H1 (cell line): ENCODE results near the gene RCHY1.

Experiments used
- CBX8 ChIP-seq: fragments of 300-800, 300-1000 bp; sonication (generic); IDR thresholded peaks from 2 replicates; pipeline ENCODE4 v1.7.1; 2016; ENCODE audit warnings: low read depth, low read length, borderline replicate concordance
- EGR1 ChIP-seq: IDR thresholded peaks from 2 replicates; pipeline ENCODE4 v1.6.1; 2011; ENCODE audit warnings: low read depth, low read length, borderline replicate concordance
- EP300 ChIP-seq, 2 experiments: IDR thresholded peaks; 1 replicate in 1 of 2; 2 replicates in 1 of 2; pipeline ENCODE4 v1.6.1; 2011 to 2012; ENCODE audit warnings: low read depth in 2 of 2, low read length in 2 of 2, mild to moderate bottlenecking in 2 of 2, borderline replicate concordance in 1 of 2, inconsistent platforms in 1 of 2, moderate library complexity in 1 of 2
- EZH2 ChIP-seq: fragments of 200-600 bp; sonication (generic); IDR thresholded peaks from 2 replicates; pipeline ENCODE4 v1.7.1; 2012; ENCODE audit warnings: low read depth, mild to moderate bottlenecking, moderate library complexity, low read length, inconsistent platforms; ENCODE audit not compliant: severe bottlenecking
- FOSL1 ChIP-seq: IDR thresholded peaks from 2 replicates; pipeline ENCODE4 v1.6.1; 2011; ENCODE audit warnings: mild to moderate bottlenecking, low read depth, low read length, moderate library complexity; ENCODE audit not compliant: insufficient read depth
- HDAC6 ChIP-seq: IDR thresholded peaks from one replicate; pipeline ENCODE4 v1.7.1; 2012; ENCODE audit warnings: low read depth, mild to moderate bottlenecking, inconsistent platforms, low read length, moderate library complexity
- POLR2A ChIP-seq, 2 experiments: IDR thresholded peaks; 1 replicate in 1 of 2; 2 replicates in 1 of 2; pipeline ENCODE4 v1.6.1; 2011; ENCODE audit warnings: low read depth in 2 of 2, low read length in 2 of 2, mild to moderate bottlenecking in 2 of 2; ENCODE audit errors: control extremely low read depth in 1 of 2
- POLR2AphosphoS5 ChIP-seq: IDR thresholded peaks from 2 replicates; pipeline ENCODE4 v1.6.1; 2011; ENCODE audit warnings: low read depth, low read length
- RAD21 ChIP-seq, 2 experiments: IDR thresholded peaks in 1 of 2; conservative IDR thresholded peaks in 1 of 2; 2 replicates each; pipeline ENCODE4 v1.6.1; 2011; ENCODE audit warnings: low read depth in 2 of 2, low read length in 2 of 2, improper control_type of control experiment in 1 of 2, inconsistent platforms in 1 of 2, mild to moderate bottlenecking in 1 of 2, moderate library complexity in 1 of 2
- TAF1 ChIP-seq: IDR thresholded peaks from 2 replicates; pipeline ENCODE4 v1.6.1; 2011; ENCODE audit warnings: mild to moderate bottlenecking, low read depth, low read length
- TCF12 ChIP-seq: IDR thresholded peaks from 2 replicates; pipeline ENCODE4 v1.6.1; 2011; ENCODE audit warnings: low read depth, mild to moderate bottlenecking, low read length
- YY1 ChIP-seq: IDR thresholded peaks from 2 replicates; pipeline ENCODE4 v1.6.1; 2011; ENCODE audit warnings: low read depth, mild to moderate bottlenecking, low read length
- ZNF274 ChIP-seq: IDR thresholded peaks from 2 replicates; pipeline ENCODE4 v1.7.0; 2012; ENCODE audit warnings: low read length, borderline replicate concordance; ENCODE audit errors: extremely low read depth
- TF ChIP-seq, protein P1 (sequence below), 3 experiments: IDR thresholded peaks; 1 replicate in 2 of 3; 2 replicates in 1 of 3; pipeline versions ENCODE4 v1.5.1 to v1.6.1; 2011; ENCODE audit warnings: low read length in 3 of 3, mild to moderate bottlenecking in 3 of 3, inconsistent platforms in 2 of 3, low read depth in 1 of 3, moderate library complexity in 1 of 3; ENCODE audit not compliant: insufficient read depth in 1 of 3; ENCODE audit errors: control extremely low read depth in 1 of 3

GRCh38 chr4:75512386-75513211, 1.6 kb downstream of the RCHY1 start:
- TF ChIP-seq, protein P1, sequence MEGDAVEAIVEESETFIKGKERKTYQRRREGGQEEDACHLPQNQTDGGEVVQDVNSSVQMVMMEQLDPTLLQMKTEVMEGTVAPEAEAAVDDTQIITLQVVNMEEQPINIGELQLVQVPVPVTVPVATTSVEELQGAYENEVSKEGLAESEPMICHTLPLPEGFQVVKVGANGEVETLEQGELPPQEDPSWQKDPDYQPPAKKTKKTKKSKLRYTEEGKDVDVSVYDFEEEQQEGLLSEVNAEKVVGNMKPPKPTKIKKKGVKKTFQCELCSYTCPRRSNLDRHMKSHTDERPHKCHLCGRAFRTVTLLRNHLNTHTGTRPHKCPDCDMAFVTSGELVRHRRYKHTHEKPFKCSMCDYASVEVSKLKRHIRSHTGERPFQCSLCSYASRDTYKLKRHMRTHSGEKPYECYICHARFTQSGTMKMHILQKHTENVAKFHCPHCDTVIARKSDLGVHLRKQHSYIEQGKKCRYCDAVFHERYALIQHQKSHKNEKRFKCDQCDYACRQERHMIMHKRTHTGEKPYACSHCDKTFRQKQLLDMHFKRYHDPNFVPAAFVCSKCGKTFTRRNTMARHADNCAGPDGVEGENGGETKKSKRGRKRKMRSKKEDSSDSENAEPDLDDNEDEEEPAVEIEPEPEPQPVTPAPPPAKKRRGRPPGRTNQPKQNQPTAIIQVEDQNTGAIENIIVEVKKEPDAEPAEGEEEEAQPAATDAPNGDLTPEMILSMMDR (IDR thresholded peaks at IDR 0.05; ENCODE audit: control extremely low read depth in 1 of 3, insufficient read depth in 1 of 3, low read depth in 1 of 3, low read length in 3 of 3), result no peak
- TF ChIP-seq HDAC6, result no peak
- no peak for TF ChIP-seq POLR2A (IDR thresholded peaks at IDR 0.05; ENCODE audit: control extremely low read depth in 1 of 2, low read depth in 2 of 2, low read length in 2 of 2)
- no peak for TF ChIP-seq YY1
- no peak for TF ChIP-seq EP300 (IDR thresholded peaks at IDR 0.05; ENCODE audit: borderline replicate concordance in 1 of 2, low read depth in 2 of 2, low read length in 2 of 2)
- no peak for TF ChIP-seq TCF12
- no peak for TF ChIP-seq EZH2
- TF ChIP-seq RAD21 (IDR thresholded peaks at IDR 0.05 in 1 of 2, conservative IDR thresholded peaks at IDR 0.05 in 1 of 2; ENCODE audit: low read depth in 2 of 2, low read length in 2 of 2), result no peak
- no peak for TF ChIP-seq TAF1
- no peak for TF ChIP-seq FOSL1
- TF ChIP-seq EGR1, result no peak
- TF ChIP-seq POLR2AphosphoS5, result no peak
- TF ChIP-seq CBX8, result no peak
- no peak for TF ChIP-seq ZNF274
